Measurements from ENCODE around the gene NCK2.

DNA sequence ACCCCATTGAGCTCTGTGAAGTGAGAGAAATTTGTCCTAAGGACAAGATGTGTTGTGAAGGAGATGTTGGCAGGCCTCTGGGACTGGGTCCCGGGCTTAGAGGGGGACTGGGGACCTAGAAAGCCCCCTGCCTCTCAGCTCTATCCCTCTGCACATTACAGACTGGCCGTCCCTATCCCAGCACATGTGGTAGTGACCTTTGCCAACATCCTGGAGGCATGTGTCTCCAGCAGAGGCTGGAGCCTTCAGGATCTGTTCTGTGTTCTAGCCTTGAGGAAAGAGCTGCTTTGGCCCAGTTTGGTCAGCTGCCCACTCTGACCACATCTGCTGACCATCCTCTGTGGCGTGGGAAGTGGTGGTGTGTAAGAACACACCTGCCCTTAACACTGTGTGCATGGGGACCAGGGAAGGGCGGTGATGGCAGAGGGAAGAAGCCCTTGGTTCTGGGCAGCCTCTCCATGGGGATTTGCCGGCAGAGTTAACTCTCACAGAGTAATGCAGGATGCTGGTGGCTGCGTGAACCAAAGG lies 33.4 kb downstream of the NCK2 start:
- TF ChIP-seq, protein P1, sequence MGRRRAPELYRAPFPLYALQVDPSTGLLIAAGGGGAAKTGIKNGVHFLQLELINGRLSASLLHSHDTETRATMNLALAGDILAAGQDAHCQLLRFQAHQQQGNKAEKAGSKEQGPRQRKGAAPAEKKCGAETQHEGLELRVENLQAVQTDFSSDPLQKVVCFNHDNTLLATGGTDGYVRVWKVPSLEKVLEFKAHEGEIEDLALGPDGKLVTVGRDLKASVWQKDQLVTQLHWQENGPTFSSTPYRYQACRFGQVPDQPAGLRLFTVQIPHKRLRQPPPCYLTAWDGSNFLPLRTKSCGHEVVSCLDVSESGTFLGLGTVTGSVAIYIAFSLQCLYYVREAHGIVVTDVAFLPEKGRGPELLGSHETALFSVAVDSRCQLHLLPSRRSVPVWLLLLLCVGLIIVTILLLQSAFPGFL (CRISPR knock-in tag; IDR thresholded peaks at IDR 0.05; ENCODE audit: borderline replicate concordance), result no peak
- no peak for TF ChIP-seq JUN (CRISPR knock-in tag; IDR thresholded peaks at IDR 0.05)
- TF ChIP-seq, protein P2, sequence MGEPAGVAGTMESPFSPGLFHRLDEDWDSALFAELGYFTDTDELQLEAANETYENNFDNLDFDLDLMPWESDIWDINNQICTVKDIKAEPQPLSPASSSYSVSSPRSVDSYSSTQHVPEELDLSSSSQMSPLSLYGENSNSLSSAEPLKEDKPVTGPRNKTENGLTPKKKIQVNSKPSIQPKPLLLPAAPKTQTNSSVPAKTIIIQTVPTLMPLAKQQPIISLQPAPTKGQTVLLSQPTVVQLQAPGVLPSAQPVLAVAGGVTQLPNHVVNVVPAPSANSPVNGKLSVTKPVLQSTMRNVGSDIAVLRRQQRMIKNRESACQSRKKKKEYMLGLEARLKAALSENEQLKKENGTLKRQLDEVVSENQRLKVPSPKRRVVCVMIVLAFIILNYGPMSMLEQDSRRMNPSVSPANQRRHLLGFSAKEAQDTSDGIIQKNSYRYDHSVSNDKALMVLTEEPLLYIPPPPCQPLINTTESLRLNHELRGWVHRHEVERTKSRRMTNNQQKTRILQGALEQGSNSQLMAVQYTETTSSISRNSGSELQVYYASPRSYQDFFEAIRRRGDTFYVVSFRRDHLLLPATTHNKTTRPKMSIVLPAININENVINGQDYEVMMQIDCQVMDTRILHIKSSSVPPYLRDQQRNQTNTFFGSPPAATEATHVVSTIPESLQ (CRISPR knock-in tag; IDR thresholded peaks at IDR 0.05), result no peak
- TF ChIP-seq, protein P3, sequence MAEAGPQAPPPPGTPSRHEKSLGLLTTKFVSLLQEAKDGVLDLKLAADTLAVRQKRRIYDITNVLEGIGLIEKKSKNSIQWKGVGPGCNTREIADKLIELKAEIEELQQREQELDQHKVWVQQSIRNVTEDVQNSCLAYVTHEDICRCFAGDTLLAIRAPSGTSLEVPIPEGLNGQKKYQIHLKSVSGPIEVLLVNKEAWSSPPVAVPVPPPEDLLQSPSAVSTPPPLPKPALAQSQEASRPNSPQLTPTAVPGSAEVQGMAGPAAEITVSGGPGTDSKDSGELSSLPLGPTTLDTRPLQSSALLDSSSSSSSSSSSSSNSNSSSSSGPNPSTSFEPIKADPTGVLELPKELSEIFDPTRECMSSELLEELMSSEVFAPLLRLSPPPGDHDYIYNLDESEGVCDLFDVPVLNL (CRISPR knock-in tag; IDR thresholded peaks at IDR 0.05; ENCODE audit: borderline replicate concordance, low read depth), result no peak
- TF ChIP-seq, protein P4, sequence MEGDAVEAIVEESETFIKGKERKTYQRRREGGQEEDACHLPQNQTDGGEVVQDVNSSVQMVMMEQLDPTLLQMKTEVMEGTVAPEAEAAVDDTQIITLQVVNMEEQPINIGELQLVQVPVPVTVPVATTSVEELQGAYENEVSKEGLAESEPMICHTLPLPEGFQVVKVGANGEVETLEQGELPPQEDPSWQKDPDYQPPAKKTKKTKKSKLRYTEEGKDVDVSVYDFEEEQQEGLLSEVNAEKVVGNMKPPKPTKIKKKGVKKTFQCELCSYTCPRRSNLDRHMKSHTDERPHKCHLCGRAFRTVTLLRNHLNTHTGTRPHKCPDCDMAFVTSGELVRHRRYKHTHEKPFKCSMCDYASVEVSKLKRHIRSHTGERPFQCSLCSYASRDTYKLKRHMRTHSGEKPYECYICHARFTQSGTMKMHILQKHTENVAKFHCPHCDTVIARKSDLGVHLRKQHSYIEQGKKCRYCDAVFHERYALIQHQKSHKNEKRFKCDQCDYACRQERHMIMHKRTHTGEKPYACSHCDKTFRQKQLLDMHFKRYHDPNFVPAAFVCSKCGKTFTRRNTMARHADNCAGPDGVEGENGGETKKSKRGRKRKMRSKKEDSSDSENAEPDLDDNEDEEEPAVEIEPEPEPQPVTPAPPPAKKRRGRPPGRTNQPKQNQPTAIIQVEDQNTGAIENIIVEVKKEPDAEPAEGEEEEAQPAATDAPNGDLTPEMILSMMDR (IDR thresholded peaks at IDR 0.05), result no peak
- TF ChIP-seq ATF1 (CRISPR knock-in tag; IDR thresholded peaks at IDR 0.05), result no peak
- TF ChIP-seq, protein P5, sequence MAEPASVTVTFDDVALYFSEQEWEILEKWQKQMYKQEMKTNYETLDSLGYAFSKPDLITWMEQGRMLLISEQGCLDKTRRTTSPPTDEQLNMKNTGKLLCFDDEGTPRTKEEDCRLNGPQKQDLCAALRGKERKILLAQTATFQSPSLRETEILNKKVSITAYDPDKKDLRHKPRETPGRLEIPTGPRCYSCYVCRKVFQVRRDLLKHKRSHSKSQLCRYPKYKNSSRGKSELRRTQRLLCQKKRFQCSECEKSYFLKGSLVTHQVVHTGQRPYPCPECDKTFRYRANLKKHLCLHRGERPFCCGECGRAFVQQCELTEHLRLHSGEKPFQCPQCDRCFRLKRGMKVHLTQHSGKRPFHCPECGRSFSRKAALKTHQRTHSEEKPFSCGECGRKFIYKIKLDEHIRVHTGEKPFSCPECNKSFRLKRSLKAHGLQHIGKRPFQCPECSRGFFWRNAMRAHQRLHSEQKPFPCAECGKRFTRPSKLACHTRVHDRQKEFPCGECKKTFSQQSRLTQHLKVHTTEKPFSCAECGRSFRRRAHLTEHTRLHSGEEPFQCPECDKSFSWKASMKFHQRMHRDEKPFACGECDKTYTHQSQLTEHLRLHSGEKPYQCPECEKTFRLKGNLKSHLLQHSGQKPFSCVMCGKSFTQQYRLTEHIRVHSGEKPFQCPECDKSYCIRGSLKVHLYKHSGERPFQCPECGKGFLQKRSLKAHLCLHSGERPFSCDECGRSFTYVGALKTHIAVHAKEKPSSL (CRISPR knock-in tag; conservative IDR thresholded peaks at IDR 0.05), result no peak
- TF ChIP-seq, protein P6, sequence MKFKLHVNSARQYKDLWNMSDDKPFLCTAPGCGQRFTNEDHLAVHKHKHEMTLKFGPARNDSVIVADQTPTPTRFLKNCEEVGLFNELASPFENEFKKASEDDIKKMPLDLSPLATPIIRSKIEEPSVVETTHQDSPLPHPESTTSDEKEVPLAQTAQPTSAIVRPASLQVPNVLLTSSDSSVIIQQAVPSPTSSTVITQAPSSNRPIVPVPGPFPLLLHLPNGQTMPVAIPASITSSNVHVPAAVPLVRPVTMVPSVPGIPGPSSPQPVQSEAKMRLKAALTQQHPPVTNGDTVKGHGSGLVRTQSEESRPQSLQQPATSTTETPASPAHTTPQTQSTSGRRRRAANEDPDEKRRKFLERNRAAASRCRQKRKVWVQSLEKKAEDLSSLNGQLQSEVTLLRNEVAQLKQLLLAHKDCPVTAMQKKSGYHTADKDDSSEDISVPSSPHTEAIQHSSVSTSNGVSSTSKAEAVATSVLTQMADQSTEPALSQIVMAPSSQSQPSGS (CRISPR knock-in tag; IDR thresholded peaks at IDR 0.05; ENCODE audit: borderline replicate concordance, low read depth), result no peak
- TF ChIP-seq, protein P7, sequence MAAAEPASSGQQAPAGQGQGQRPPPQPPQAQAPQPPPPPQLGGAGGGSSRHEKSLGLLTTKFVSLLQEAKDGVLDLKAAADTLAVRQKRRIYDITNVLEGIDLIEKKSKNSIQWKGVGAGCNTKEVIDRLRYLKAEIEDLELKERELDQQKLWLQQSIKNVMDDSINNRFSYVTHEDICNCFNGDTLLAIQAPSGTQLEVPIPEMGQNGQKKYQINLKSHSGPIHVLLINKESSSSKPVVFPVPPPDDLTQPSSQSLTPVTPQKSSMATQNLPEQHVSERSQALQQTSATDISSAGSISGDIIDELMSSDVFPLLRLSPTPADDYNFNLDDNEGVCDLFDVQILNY (CRISPR knock-in tag; IDR thresholded peaks at IDR 0.05), result no peak
- no peak for TF ChIP-seq ZNF232 (CRISPR knock-in tag; IDR thresholded peaks at IDR 0.05)
- TF ChIP-seq, protein P8, sequence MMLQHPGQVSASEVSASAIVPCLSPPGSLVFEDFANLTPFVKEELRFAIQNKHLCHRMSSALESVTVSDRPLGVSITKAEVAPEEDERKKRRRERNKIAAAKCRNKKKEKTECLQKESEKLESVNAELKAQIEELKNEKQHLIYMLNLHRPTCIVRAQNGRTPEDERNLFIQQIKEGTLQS (CRISPR knock-in tag; conservative IDR thresholded peaks at IDR 0.05), result no peak
- TF ChIP-seq, protein P9, sequence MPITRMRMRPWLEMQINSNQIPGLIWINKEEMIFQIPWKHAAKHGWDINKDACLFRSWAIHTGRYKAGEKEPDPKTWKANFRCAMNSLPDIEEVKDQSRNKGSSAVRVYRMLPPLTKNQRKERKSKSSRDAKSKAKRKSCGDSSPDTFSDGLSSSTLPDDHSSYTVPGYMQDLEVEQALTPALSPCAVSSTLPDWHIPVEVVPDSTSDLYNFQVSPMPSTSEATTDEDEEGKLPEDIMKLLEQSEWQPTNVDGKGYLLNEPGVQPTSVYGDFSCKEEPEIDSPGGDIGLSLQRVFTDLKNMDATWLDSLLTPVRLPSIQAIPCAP (CRISPR knock-in tag; IDR thresholded peaks at IDR 0.05), result no peak

All from WTC11 (cell line).